Vagina (tissue), 2 donors: ENCODE data around the gene ANGPTL1. TPM values are rescaled to one million over a fixed set of nuclear protein-coding genes. Genes with fewer than 3 reads are reported as not detected.

Experiments used
- DNase-seq, 2 donors: peaks; one replicate each; pipeline ENCODE4 v3.0.0-alpha.2; 2017; ENCODE audit errors: extremely low spot score in 2 of 2
- H3K27ac ChIP-seq: fragments of 200-600 bp; sonication (generic); one replicate; pipeline ENCODE4 v1.5.1; 2019
- H3K27me3 ChIP-seq: fragments of 200-600 bp; sonication (generic); one replicate; pipeline ENCODE4 v1.5.1; 2019
- H3K36me3 ChIP-seq, 2 donors: fragments of 200-600 bp; sonication (generic); one replicate each; pipeline ENCODE4 v1.5.1; 2017 to 2019
- H3K4me1 ChIP-seq: fragments of 200-600 bp; sonication (generic); one replicate; pipeline ENCODE4 v1.5.1; 2019
- H3K4me3 ChIP-seq, 2 donors: fragments of 200-600 bp; sonication (generic); 1 replicate in 1 of 2; 2 replicates in 1 of 2; pipeline ENCODE4 v1.5.1; 2016 to 2019
- H3K9me3 ChIP-seq: fragments of 200-600 bp; sonication (generic); one replicate; pipeline ENCODE4 v1.5.1; 2019
- CTCF ChIP-seq, 3 experiments: fragments of 450-650 bp in 2 of 3; fragments of 200-600 bp in 1 of 3; sonication (generic) in 1 of 3; IDR thresholded peaks; one replicate each; pipeline ENCODE4 v1.5.1; 2017 to 2019; ENCODE audit warnings: antibody characterized with exemption in 3 of 3, mild to moderate bottlenecking in 2 of 3, moderate library complexity in 2 of 3
- POLR2A ChIP-seq, 2 donors: fragments of 450-650 bp; IDR thresholded peaks; one replicate each; pipeline ENCODE4 v1.6.1; 2017; ENCODE audit warnings: antibody characterized with exemption in 2 of 2, mild to moderate bottlenecking in 2 of 2, moderate library complexity in 2 of 2
- POLR2AphosphoS5 ChIP-seq, 2 donors: sonication (generic); formaldehyde crosslinking; IDR thresholded peaks; one replicate each; pipeline ENCODE4 v1.9.0; 2017; ENCODE audit warnings: antibody characterized with exemption in 2 of 2, mild to moderate bottlenecking in 2 of 2, low read depth in 1 of 2; ENCODE audit not compliant: insufficient read depth in 1 of 2
- intact Hi-C: fragments of 100-400 bp; cut with DNase I; formaldehyde crosslinking; loops from one replicate; pipeline ENCODE4 v1.15.1; 2023
- total RNA-seq: library from RNA; depleted of rRNA; stranded (reverse); fragments of >200 nt; gene quantifications from one replicate; pipeline ENCODE4 v1.2.3, GENCODE V29; 2016

Gene ANGPTL1
- total RNA-seq, 1 donor from 2014 or later, result 19.4 TPM

DNA sequence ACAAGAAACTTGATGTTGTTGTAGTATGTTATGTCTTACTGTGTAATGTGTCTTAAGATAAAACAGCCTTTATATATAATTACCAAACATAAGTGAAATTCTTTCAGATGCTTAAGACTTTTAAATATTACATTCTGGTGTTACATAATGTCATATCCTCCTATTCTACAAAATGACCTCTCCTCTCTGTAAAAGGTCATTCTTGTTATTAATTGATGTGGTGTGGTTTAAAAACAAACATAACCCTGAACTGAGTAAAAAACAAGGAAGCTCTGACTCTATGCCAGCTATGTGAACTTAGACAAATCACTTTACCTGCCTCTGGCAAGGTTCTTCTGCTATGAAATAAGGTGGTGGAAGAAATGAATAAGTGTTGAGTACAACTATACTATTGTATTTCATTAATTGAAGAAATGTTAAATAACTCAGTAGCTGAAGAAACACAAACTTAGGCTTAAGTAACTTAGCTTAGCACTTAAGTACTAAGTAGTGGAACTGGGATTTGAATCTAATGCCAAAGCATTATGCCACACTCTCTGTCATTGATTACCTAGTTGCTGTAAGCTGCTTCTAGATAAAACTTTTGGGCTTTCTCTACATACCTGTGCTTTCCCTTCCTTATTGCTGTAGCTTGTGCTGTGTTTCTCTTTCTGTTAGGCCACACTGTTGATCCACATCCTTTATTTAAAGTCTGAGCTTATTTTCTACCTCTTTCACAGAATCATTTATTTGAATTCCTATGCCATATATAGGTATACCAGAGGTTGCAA is 859 bp upstream of the ANGPTL1 start:
- intact Hi-C loops, result no loop called here
- Histone ChIP-seq H3K4me1 (peaks cover 11% of the 10 kb centered on the region), H3K27me3 (no peaks in the 10 kb centered on the region), H3K4me3 (peak overlapping the region in 1 of 2 donors; percentile 9), H3K9me3 (no peaks in the 10 kb centered on the region), H3K27ac (peak overlapping the region; percentile 19), H3K36me3 (no peaks in the 10 kb centered on the region)
- no peak for TF ChIP-seq POLR2A (IDR thresholded peaks at IDR 0.05)
- TF ChIP-seq POLR2AphosphoS5 (IDR thresholded peaks at IDR 0.05; ENCODE audit: insufficient read depth in 1 of 2, low read depth in 1 of 2), result no peak
- no peak for TF ChIP-seq CTCF (IDR thresholded peaks at IDR 0.05)
- no peak for DNase-seq

DNA sequence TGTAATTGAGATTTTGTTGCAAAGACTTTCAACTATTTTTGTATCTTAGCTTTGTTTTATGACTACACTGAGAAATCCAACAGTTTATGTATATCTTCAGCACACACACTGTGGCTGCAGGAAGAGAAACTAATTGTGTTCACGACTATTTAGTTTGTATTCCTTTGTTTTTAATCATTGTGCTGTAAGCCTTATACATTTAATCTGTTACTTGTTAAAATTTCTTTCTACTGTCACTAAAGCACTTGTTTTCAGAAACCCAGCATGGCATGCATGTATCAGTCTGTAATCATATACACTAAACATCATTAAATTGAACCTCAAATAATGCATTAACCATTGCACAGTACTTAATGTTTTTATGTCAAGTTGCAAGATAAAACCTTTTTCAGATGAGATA is 656 bp downstream of the ANGPTL1 start:
- no peaks in the 10 kb centered on the region for H3K36me3 ChIP-seq
- no peak for TF ChIP-seq POLR2A (IDR thresholded peaks at IDR 0.05)
- no peak for TF ChIP-seq CTCF (IDR thresholded peaks at IDR 0.05)
- TF ChIP-seq POLR2AphosphoS5 (IDR thresholded peaks at IDR 0.05; ENCODE audit: insufficient read depth in 1 of 2, low read depth in 1 of 2), result no peak
- intact Hi-C loops, result no loop called here
- H3K27ac ChIP-seq, result peak overlapping the region; percentile 45
- no peak for DNase-seq
- peak overlapping the region; percentile 27 to 36 for H3K4me3 ChIP-seq
- H3K27me3 ChIP-seq, result no peaks in the 10 kb centered on the region
- no peaks in the 10 kb centered on the region for H3K9me3 ChIP-seq
- H3K4me1 ChIP-seq, result peaks cover 11% of the 10 kb centered on the region

- Histone ChIP-seq H3K4me1 (peaks cover 11% of the 10 kb centered on the region), H3K4me3 (peak overlapping the region; percentile 27 to 36), H3K36me3 (peaks cover 0 to 5% of the 10 kb centered on the region in 2 donors), H3K27ac (peak overlapping the region; percentile 63), H3K27me3 (no peaks in the 10 kb centered on the region), H3K9me3 (no peaks in the 10 kb centered on the region)
- no peak for DNase-seq
- intact Hi-C loops, result loop anchor here (5.0 kb wide), 1 partner anchor 68 kb away; no protein-coding TSS in a partner anchor
- TF ChIP-seq POLR2AphosphoS5 (IDR thresholded peaks at IDR 0.05; ENCODE audit: insufficient read depth in 1 of 2, low read depth in 1 of 2) (no peak), CTCF (IDR thresholded peaks at IDR 0.05) (no peak), POLR2A (IDR thresholded peaks at IDR 0.05) (no peak)
These were observed 1.7 kb downstream of the ANGPTL1 start for GRCh38 chr1:178869119-178869697.

DNA sequence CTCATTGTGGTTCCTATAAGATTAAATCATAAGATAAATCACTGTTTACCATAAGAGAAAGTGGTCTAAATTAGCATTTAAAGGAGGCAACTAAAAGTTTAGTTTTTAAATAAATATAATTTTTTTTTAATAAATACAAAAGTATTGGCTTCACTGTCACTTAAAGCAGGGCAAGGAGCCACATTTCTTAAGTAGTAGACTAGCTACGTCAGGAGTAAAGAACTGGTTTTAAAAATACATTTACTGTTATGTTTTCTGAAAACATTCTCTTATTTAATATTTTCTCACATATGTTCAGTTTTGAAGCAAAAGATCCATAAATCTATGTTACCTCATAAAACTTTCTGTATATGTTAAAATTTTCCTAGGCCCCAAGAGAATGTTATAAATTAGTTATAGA is 2.2 kb downstream of the ANGPTL1 start:
- no peaks in the 10 kb centered on the region for H3K9me3 ChIP-seq
- no peak for TF ChIP-seq POLR2A (IDR thresholded peaks at IDR 0.05)
- H3K27ac ChIP-seq, result peak overlapping the region; percentile 63
- intact Hi-C loops, result loop anchor here (5.0 kb wide), 1 partner anchor 69 kb away; no protein-coding TSS in a partner anchor
- H3K4me1 ChIP-seq, result peaks cover 11% of the 10 kb centered on the region
- peak overlapping the region in 1 of 2 donors; percentile 36 for H3K4me3 ChIP-seq
- DNase-seq, result no peak
- no peaks in the 10 kb centered on the region for H3K27me3 ChIP-seq
- peaks cover 0 to 5% of the 10 kb centered on the region in 2 donors for H3K36me3 ChIP-seq

DNA sequence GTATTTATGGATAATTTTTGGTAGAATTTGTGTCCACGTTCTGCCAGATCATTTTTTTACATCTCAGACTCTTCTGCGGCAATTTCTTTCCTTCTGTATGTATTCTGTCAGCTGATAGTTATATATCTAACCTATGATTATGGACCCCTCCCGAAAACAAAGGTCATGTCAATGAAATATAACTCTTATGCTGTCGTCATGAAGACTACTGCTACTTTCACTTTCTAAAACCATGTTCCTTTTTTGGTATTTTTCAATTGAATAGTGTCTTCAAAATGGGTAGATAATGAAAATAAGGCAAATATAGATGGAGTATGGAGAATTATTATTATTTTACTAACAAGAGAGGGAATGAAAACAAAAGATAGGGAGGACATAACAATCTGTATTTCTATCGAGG is 3.2 kb downstream of the ANGPTL1 start:
- H3K27ac ChIP-seq, result peak overlapping the region; percentile 63
- H3K4me1 ChIP-seq, result peaks cover 11% of the 10 kb centered on the region

More for the DNA sequence above, 3.2 kb downstream of the ANGPTL1 start:
- TF ChIP-seq POLR2AphosphoS5 (IDR thresholded peaks at IDR 0.05; ENCODE audit: insufficient read depth in 1 of 2, low read depth in 1 of 2) (no peak), CTCF (IDR thresholded peaks at IDR 0.05) (no peak), POLR2A (IDR thresholded peaks at IDR 0.05) (no peak)
- intact Hi-C loops, result loop anchor here (5.0 kb wide), 1 partner anchor 70 kb away; no protein-coding TSS in a partner anchor
- no peak for DNase-seq
- H3K27me3 ChIP-seq, result no peaks in the 10 kb centered on the region
- peak overlapping the region; percentile 24 to 36 for H3K4me3 ChIP-seq
- no peaks in the 10 kb centered on the region for H3K9me3 ChIP-seq
- peaks cover 0 to 5% of the 10 kb centered on the region in 2 donors for H3K36me3 ChIP-seq
